Endometrium (tissue), 2 donors: Measurements from ENCODE around the gene SMAD3.

Source experiments
- FAIRE-seq: peaks from 2 replicates; lab custom pipeline; 2012; peaks lifted over from hg19 to GRCh38; lab: Jason Lieb, UNC
- donor health status: control.
- donor health status: control.

SMAD3 gene

DNA sequence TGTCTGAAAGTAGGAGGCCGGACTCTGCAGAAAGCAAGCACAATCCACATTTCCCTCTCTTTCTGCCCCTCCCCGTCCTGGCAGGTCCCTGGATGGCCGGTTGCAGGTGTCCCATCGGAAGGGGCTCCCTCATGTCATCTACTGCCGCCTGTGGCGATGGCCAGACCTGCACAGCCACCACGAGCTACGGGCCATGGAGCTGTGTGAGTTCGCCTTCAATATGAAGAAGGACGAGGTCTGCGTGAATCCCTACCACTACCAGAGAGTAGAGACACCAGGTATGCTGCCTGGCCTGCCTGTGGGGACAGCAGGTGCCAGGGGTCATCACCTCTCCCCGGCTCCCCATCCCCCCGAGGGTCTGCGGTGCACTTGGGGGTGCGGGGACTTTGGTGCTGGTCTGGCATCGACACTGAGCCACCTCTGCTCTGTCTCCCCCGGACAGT lies 99.4 kb downstream of the SMAD3 start:
- no peak for FAIRE-seq

DNA sequence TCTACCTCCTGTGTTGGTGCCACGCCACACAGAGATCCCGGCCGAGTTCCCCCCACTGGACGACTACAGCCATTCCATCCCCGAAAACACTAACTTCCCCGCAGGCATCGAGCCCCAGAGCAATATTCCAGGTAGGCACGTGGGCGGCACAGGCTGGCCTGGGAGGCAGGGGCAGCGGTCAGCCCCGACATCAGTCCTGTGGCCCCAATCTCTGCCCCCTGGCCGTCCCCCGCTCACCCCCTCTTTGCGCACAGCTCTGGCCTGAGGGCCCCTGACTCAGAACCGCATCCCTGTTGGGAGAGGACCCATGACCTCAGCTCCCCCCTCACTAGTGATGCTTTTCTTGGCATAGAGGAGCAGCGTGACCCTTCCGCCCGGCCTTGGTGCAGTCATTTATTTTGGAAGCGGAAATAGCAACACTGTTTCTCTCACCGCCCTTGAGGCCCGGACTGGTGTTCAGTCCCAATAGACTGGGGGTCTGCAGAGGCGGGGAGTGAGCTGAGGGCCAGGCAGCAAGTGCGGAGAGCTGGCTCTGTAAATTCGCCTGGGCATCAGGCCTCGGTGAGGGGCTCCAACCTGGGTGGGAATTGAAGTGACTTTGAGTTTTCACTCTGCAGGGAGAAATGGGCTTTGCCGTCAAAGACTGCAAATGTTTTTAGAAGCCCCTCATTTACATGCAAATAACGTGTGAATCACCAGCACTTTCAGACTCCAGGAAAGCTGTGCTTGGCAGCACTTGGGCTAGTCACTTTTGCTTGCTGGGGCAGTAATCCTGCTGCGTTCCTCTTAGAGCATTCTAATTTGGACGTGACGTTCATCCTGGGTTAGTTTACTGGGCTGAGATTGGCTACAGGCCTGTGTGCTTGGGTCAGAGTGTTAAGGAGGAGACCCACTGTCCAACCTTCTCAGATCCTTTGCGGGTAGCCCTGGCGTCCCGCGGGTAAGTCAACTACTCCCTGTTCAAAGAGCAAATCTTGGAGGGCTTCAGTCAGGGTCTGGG lies 100.2 kb downstream of the SMAD3 start:
- FAIRE-seq, result no peak

DNA sequence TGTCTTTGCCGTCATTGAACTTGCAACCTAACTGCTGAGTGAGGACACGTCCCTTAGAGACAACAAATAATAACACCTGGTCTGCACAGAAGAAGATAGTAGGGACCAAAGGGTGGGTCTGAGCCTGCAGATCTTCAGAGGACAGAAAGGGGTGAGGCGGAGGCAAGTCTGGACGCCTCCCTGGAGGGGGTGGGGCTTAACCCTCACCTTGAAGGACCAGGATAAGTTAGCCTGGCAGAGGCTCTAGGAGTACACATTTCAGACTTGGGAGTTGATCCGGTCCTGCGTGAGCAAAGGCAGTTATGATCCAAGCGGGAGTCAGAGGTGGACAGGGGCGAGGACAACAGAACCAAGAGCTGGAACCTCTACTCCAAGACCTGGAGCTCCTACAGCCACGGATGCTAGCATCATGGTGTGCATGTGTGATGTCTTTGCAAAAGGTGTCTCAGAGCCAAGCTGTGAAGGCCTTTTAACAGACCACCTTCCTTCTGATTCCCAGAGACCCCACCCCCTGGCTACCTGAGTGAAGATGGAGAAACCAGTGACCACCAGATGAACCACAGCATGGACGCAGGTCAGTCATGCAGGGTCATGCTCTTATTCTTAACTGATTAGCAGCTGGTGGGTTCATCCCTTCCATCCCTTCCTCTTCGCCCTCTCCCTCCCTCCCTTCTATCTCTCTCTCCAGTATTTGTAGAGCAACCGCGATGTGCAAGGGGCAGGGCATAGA lies 101.0 kb downstream of the SMAD3 start:
- FAIRE-seq, result no peak

- no peak for FAIRE-seq
These were observed 101.7 kb downstream of the SMAD3 start for GRCh38 chr15:67167091-67167490.

GRCh38 chr15:67168694-67169093 lies 103.3 kb downstream of the SMAD3 start:
- FAIRE-seq, result no peak

GRCh38 chr15:67170143-67170925 lies 104.9 kb downstream of the SMAD3 start:
- no peak for FAIRE-seq

GRCh38 chr15:67171471-67171870 lies 106.1 kb downstream of the SMAD3 start:
- no peak for FAIRE-seq

DNA sequence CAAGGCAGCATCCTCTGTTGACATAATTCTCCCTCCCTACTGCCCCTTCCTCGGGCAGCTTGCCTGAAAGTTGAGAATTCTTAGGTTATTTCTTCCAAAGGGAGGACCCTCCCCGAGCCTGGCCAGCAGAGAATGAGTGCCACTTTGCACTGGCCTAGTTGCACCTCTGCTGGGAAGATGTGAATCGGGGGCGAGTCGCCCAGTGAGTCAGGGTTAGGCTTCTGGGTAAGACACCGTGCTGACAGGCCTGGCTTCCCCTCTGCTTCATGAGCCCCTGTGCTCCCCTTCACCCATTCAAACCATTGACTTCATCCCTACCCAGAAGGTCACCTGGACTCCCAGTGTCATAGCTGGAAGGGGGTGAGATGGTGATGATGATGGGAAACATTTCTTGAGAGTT lies 106.8 kb downstream of the SMAD3 start:
- FAIRE-seq, result no peak

DNA sequence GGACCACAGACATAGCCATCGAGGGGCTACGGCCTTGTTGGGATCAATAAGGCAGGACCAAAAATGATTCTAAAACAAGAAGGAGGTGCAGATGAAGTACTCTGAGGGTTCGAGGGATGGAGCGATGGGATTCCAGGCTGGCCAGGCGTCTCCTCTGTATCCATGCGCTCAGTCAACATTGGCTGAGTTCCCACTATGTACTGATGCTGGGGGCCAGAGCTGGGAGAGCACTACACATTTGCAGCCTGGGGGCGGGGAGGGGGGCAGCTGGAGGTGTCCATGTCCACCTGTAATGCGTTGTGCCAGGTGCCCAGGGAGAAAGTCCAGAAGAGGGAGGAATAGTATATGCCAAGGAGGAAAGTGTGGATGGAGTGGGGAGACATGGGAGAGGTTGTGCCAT lies 107.6 kb downstream of the SMAD3 start:
- no peak for FAIRE-seq

GRCh38 chr15:67173786-67174185 lies 108.4 kb downstream of the SMAD3 start:
- no peak for FAIRE-seq

DNA sequence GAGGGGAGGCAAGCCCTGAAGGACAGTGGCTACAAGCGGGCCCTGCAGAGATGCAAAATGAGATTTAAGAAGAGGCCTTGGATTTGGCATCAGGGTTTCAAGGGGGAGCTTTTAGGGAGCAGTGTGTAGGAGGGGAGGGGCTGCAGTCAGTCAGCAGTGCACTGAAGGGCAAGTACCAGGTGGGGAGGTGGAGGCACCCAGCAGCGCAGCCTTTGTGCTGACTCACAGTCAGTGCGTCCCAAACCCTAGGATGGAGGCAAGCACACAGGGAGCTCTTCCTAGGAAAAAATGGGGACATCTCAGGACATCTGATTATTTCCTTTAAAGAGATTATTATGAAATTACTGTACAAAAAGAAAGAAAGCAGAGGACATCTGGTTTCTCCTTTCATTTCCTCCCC lies 109.0 kb downstream of the SMAD3 start:
- FAIRE-seq, result no peak

- no peak for FAIRE-seq
These were observed 109.6 kb downstream of the SMAD3 start for GRCh38 chr15:67174864-67175573.

GRCh38 chr15:67175643-67176071 lies 110.3 kb downstream of the SMAD3 start:
- no peak for FAIRE-seq

DNA sequence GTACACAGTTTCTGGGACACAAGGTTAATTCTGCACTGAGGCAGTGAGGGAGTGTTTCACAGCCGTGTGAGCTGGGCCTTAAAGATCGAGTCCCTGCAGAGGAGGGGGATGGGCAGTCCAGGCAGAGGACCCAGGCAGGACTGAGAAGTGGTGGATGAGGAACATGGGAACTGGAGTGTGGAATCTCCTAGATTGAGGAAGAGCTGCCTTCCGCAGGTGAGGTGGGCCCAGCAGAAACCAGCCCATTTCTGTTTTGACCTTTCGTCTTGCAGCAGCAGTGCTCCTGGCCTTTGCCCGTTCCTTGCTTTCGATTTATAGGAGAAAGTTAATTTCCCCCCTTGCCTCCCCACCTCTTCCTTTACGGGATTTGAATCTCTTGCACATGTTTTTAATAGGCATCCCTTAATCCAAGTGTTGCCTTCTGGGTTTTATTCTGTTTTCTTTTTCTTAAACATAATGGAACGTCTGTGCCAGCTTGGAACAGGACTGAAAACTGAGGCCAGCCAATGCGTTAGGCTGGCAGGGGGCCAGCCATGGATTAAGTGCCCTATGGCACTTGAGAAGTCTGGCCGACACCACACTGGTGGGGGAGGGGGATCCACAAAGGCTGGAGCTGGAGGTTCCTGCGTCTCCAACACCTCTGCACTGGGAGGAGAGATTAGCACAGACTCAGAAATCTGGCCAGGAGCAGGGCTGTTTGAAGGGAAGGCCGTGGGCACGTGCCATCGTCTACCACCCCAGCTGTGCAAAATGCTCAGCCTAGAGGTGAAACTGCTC lies 111.0 kb downstream of the SMAD3 start:
- no peak for FAIRE-seq

GRCh38 chr15:67177752-67178151 lies 112.3 kb downstream of the SMAD3 start:
- no peak for FAIRE-seq

DNA sequence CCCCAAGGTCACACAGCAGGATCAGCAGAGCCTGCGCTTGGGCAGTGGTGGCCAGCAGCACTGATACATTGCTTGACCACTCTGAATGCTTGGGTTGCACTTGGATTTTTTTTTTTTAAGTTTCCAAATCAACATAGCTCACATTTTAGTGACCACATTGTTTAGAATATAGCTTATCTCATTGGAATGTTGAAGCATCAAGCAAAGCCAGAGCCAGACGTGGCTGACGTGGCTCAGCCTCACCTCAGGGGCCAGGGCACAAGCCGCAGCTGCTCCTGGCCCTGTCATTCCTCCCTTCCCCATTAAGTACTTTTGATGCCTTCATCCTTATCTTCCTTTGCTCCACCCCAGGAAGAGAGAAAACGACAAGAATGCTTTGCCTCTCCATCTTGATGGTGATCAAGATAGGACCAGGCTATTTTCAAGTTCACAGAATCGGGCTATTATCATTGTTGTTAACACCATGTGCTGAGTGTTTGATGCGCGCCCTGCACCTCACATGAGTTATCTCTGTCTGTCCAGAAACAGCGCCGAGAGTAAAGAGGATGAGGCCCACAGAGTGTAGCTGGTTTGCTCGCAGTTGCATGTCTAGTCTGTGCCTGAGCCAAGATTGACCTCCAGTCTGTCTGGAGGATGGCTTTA lies 113.3 kb downstream of the SMAD3 start:
- no peak for FAIRE-seq

GRCh38 chr15:67179411-67179995 lies 114.1 kb downstream of the SMAD3 start:
- FAIRE-seq, result no peak

GRCh38 chr15:67180035-67180434 lies 114.6 kb downstream of the SMAD3 start:
- FAIRE-seq, result no peak

DNA sequence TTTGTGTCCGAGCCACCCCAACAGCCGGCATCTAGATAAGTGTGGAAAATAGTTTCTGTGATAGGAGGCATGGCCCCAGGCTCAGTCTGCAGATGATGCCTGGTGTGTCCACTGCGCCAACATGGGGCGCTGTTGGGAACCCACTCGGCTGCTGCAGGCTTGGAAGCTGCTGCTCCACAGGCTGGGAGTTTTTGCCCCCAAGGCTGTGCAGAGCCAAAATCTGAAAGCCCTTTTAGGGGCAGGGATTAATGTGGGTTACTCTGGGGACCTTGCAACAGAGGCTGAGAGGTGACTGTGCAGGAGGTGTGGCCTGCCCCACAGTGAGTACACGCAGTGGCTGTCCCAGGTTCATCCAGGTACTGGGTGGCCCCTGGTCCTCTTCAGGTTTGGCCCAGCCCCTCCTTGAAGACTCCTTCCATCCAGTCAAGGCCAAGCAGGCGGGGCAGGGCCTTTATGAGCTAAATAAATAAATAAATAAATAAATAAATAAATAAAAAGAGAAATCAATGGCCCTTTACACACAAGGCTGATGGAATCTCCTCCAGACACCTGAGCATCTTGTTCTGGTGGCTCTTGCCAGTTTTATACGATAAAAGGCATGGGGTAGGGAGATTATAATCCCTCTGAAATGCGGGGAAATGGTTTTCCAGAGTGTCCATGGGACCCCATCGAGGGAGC lies 115.3 kb downstream of the SMAD3 start:
- FAIRE-seq, result no peak
